PFSK-1 (cell line): ENCODE results near the gene IGSF3.

Source experiments
- POLR2AphosphoS5 ChIP-seq: IDR thresholded peaks from 2 replicates; pipeline ENCODE4 v1.6.1; 2012; ENCODE audit warnings: low read depth, mild to moderate bottlenecking, control low read depth, low read length, moderate library complexity
- SIN3A ChIP-seq: IDR thresholded peaks from 2 replicates; pipeline ENCODE4 v1.6.1; 2012; ENCODE audit warnings: mild to moderate bottlenecking, low read length, moderate library complexity, borderline replicate concordance; ENCODE audit not compliant: insufficient read depth
- TAF1 ChIP-seq: IDR thresholded peaks from 2 replicates; pipeline ENCODE4 v1.6.1; 2012; ENCODE audit warnings: low read length, control low read depth, borderline replicate concordance; ENCODE audit not compliant: insufficient read depth
- TF ChIP-seq, protein P1 (sequence below), 2 experiments: IDR thresholded peaks; 2 replicates each; pipeline versions ENCODE4 v1.6.1 to v1.8.0; 2011 to 2012; ENCODE audit warnings: low read depth in 2 of 2, low read length in 2 of 2, control low read depth in 1 of 2, inconsistent platforms in 1 of 2, mild to moderate bottlenecking in 1 of 2, moderate library complexity in 1 of 2; ENCODE audit not compliant: insufficient read depth in 1 of 2

DNA sequence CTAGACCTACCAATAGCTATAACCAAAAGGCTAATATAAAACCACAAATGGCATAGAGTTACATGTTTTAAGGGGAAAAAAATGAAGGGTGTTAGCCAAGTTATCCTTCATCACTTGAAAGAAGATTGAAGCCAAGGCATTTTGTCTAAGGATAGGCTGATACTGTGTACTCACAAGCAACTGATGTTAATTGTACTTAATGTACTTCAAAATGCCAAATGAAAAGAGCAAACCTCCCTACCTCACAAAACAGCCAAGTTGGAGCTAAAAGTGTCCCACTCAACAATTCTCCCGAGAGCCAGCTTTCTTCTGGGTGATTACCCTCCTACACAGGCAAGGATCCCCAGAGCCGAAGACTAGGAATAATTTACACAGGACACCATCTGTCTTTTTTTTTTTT lies 4.4 kb upstream of the IGSF3 start:
- TF ChIP-seq, protein P1, sequence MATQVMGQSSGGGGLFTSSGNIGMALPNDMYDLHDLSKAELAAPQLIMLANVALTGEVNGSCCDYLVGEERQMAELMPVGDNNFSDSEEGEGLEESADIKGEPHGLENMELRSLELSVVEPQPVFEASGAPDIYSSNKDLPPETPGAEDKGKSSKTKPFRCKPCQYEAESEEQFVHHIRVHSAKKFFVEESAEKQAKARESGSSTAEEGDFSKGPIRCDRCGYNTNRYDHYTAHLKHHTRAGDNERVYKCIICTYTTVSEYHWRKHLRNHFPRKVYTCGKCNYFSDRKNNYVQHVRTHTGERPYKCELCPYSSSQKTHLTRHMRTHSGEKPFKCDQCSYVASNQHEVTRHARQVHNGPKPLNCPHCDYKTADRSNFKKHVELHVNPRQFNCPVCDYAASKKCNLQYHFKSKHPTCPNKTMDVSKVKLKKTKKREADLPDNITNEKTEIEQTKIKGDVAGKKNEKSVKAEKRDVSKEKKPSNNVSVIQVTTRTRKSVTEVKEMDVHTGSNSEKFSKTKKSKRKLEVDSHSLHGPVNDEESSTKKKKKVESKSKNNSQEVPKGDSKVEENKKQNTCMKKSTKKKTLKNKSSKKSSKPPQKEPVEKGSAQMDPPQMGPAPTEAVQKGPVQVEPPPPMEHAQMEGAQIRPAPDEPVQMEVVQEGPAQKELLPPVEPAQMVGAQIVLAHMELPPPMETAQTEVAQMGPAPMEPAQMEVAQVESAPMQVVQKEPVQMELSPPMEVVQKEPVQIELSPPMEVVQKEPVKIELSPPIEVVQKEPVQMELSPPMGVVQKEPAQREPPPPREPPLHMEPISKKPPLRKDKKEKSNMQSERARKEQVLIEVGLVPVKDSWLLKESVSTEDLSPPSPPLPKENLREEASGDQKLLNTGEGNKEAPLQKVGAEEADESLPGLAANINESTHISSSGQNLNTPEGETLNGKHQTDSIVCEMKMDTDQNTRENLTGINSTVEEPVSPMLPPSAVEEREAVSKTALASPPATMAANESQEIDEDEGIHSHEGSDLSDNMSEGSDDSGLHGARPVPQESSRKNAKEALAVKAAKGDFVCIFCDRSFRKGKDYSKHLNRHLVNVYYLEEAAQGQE (IDR thresholded peaks at IDR 0.05; ENCODE audit: insufficient read depth in 1 of 2, low read depth in 2 of 2, low read length in 2 of 2) = no peak
- no peak for TF ChIP-seq TAF1
- no peak for TF ChIP-seq POLR2AphosphoS5
- TF ChIP-seq SIN3A = no peak
